Thyroid gland (tissue), 4 donors: ENCODE measurements around the gene VLDLR.

ENCODE experiments used
- POLR2A ChIP-seq, 2 donors: fragments of 450-650 bp; IDR thresholded peaks; one replicate each; pipeline ENCODE4 v1.6.1; 2017; ENCODE audit warnings: antibody characterized with exemption in 2 of 2, mild to moderate bottlenecking in 2 of 2, moderate library complexity in 1 of 2
- TF ChIP-seq, protein P1 (sequence below), 6 experiments: fragments of 200-600 bp in 3 of 6; fragments of 450-650 bp in 3 of 6; sonication (generic) in 3 of 6; IDR thresholded peaks; one replicate each; pipeline ENCODE4 v1.5.1; 2016 to 2019; ENCODE audit warnings: antibody characterized with exemption in 6 of 6, mild to moderate bottlenecking in 2 of 6, inconsistent platforms in 1 of 6, moderate library complexity in 1 of 6

GRCh38 chr9:2628919-2629318 lies 7.3 kb downstream of the VLDLR start:
- TF ChIP-seq, protein P1, sequence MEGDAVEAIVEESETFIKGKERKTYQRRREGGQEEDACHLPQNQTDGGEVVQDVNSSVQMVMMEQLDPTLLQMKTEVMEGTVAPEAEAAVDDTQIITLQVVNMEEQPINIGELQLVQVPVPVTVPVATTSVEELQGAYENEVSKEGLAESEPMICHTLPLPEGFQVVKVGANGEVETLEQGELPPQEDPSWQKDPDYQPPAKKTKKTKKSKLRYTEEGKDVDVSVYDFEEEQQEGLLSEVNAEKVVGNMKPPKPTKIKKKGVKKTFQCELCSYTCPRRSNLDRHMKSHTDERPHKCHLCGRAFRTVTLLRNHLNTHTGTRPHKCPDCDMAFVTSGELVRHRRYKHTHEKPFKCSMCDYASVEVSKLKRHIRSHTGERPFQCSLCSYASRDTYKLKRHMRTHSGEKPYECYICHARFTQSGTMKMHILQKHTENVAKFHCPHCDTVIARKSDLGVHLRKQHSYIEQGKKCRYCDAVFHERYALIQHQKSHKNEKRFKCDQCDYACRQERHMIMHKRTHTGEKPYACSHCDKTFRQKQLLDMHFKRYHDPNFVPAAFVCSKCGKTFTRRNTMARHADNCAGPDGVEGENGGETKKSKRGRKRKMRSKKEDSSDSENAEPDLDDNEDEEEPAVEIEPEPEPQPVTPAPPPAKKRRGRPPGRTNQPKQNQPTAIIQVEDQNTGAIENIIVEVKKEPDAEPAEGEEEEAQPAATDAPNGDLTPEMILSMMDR (IDR thresholded peaks at IDR 0.05) = no peak
- TF ChIP-seq POLR2A (IDR thresholded peaks at IDR 0.05) = no peak
